Gastroesophageal sphincter (tissue), 4 donors: ENCODE data around the gene SMG5. TPM values are rescaled to one million over a fixed set of nuclear protein-coding genes. Genes with fewer than 3 reads are reported as not detected.
"Not testable (repeated sequence)": the region's sequence is repeated elsewhere in the genome, so short reads cannot be mapped to it uniquely, and the experiment has no call there.

ENCODE experiments used
- ATAC-seq: fragments of 150-250 bp; one replicate; pipeline ENCODE4 v1.9.1; 2016; ENCODE audit warnings: mild to moderate bottlenecking, moderate library complexity
- H3K27ac ChIP-seq, 4 donors: fragments of 200-600 bp; sonication (generic) in 3 of 4; 1 replicate in 3 of 4; 2 replicates in 1 of 4; pipeline ENCODE4 v1.5.1; 2016 to 2019
- H3K27me3 ChIP-seq: fragments of 200-600 bp; sonication (generic); one replicate; pipeline ENCODE4 v1.5.1; 2019
- H3K36me3 ChIP-seq, 2 donors: fragments of 200-600 bp; sonication (generic); one replicate each; pipeline ENCODE4 v1.5.1; 2019; ENCODE audit warnings: control low read depth in 1 of 2
- H3K4me1 ChIP-seq, 3 donors: fragments of 200-600 bp; sonication (generic); 1 replicate in 2 of 3; 2 replicates in 1 of 3; pipeline ENCODE4 v1.5.1; 2016 to 2019; ENCODE audit warnings: control low read depth in 2 of 3
- H3K4me3 ChIP-seq, 2 donors: fragments of 200-600 bp; sonication (generic); one replicate each; pipeline ENCODE4 v1.5.1; 2019; ENCODE audit warnings: mild to moderate bottlenecking in 1 of 2, moderate library complexity in 1 of 2
- H3K9me3 ChIP-seq, 3 donors: fragments of 200-600 bp; sonication (generic); one replicate each; pipeline ENCODE4 v1.5.1; 2017 to 2019; ENCODE audit warnings: control low read depth in 2 of 3
- EP300 ChIP-seq: sonication (generic); formaldehyde crosslinking; IDR thresholded peaks from one replicate; pipeline ENCODE4 v1.6.1; 2017; ENCODE audit warnings: antibody characterized with exemption, mild to moderate bottlenecking
- POLR2A ChIP-seq, 2 donors: fragments of 450-650 bp; IDR thresholded peaks; one replicate each; pipeline ENCODE4 v1.6.1; 2017; ENCODE audit warnings: antibody characterized with exemption in 2 of 2, mild to moderate bottlenecking in 2 of 2, moderate library complexity in 1 of 2
- POLR2AphosphoS5 ChIP-seq: sonication (generic); formaldehyde crosslinking; IDR thresholded peaks from one replicate; pipeline ENCODE4 v1.6.1; 2017; ENCODE audit warnings: antibody characterized with exemption
- WGBS, 2 donors: methylation state at CpG; one replicate each; pipeline ENCODE4 v1.1.5; 2018; ENCODE audit warnings: low coverage in 1 of 2; 5-methylcytosine and 5-hydroxymethylcytosine counted together
- total RNA-seq, 4 donors: library from RNA; depleted of rRNA; stranded (reverse); fragments of >200 nt; gene quantifications; one replicate each; pipeline ENCODE4 v1.1.0, GENCODE V29; 2016
- TF ChIP-seq, protein P1 (sequence below), 4 experiments: fragments of 200-600 bp in 2 of 4; fragments of 450-650 bp in 2 of 4; sonication (generic) in 1 of 4; IDR thresholded peaks; one replicate each; pipeline ENCODE4 v1.5.1; 2017 to 2019; ENCODE audit warnings: antibody characterized with exemption in 4 of 4, mild to moderate bottlenecking in 2 of 4, moderate library complexity in 2 of 4

The SMG5 gene, protein sequence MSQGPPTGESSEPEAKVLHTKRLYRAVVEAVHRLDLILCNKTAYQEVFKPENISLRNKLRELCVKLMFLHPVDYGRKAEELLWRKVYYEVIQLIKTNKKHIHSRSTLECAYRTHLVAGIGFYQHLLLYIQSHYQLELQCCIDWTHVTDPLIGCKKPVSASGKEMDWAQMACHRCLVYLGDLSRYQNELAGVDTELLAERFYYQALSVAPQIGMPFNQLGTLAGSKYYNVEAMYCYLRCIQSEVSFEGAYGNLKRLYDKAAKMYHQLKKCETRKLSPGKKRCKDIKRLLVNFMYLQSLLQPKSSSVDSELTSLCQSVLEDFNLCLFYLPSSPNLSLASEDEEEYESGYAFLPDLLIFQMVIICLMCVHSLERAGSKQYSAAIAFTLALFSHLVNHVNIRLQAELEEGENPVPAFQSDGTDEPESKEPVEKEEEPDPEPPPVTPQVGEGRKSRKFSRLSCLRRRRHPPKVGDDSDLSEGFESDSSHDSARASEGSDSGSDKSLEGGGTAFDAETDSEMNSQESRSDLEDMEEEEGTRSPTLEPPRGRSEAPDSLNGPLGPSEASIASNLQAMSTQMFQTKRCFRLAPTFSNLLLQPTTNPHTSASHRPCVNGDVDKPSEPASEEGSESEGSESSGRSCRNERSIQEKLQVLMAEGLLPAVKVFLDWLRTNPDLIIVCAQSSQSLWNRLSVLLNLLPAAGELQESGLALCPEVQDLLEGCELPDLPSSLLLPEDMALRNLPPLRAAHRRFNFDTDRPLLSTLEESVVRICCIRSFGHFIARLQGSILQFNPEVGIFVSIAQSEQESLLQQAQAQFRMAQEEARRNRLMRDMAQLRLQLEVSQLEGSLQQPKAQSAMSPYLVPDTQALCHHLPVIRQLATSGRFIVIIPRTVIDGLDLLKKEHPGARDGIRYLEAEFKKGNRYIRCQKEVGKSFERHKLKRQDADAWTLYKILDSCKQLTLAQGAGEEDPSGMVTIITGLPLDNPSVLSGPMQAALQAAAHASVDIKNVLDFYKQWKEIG
- total RNA-seq = 100 to 1,000 TPM in 1 of 4 donors, 10 to 100 TPM in 3; 60.2 to 106 (median 69.1) TPM

DNA sequence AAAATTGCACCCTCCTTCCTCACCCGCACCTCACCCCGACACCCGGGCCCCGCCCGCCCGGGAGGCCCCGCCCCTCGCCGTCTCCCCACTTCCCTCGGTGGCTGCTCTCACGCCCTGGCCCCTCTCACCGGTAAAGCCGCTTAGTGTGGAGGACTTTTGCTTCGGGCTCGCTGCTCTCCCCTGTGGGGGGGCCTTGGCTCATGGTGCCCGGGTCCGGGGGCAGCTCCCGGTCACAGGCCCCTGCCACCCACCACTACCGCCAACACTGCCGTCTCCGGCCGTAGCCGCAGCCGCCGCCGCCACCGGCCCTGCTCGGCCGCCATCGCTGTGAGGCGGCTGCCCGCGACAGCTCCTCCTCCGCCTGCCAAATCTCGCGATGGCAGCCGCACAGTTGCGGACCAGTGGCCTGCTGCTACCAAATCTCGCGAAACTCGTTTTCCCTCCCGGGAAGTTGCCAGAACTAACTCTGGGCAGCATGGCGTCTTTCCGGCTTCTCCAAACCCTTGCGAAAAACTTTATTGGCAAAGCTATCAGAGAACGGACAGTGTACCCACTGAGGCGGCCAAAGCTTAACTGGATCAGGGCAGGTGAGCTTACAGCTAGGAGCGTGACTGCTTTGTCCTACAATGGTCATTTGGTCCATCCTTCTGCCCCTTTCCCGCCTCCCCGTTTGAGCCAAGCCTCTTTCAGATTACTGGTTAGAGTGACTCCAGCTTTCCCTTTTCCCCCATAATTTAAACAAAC lies at the start of gene SMG5:
Gene SMG5, minus strand, starts transcription at position 347 of the 744 bp plus-strand sequence. Its CDS starts 145 bp downstream, at position 202.
- no peaks in the 10 kb centered on the region for H3K27me3 ChIP-seq
- H3K9me3 ChIP-seq = no peaks in the 10 kb centered on the region
- peak; percentile 97 for ATAC-seq
- H3K36me3 ChIP-seq = peaks cover 0 to 38% of the 10 kb centered on the region in 2 donors
- peak within 1 kb of the TSS; percentile 57 to 91 (median 91) for H3K27ac ChIP-seq
- H3K4me1 ChIP-seq = peaks cover 4 to 44% (median 17%) of the 10 kb centered on the region in 3 donors
- 0 to 2% methylated on average over 5 to 12 of the region's 50 CpGs for WGBS, 2 donors
- TF ChIP-seq POLR2AphosphoS5 (peak; percentile 79), EP300 (no peak), POLR2A (IDR thresholded peaks at IDR 0.05) (peak; percentile 90 to 94)
- TF ChIP-seq, protein P1, sequence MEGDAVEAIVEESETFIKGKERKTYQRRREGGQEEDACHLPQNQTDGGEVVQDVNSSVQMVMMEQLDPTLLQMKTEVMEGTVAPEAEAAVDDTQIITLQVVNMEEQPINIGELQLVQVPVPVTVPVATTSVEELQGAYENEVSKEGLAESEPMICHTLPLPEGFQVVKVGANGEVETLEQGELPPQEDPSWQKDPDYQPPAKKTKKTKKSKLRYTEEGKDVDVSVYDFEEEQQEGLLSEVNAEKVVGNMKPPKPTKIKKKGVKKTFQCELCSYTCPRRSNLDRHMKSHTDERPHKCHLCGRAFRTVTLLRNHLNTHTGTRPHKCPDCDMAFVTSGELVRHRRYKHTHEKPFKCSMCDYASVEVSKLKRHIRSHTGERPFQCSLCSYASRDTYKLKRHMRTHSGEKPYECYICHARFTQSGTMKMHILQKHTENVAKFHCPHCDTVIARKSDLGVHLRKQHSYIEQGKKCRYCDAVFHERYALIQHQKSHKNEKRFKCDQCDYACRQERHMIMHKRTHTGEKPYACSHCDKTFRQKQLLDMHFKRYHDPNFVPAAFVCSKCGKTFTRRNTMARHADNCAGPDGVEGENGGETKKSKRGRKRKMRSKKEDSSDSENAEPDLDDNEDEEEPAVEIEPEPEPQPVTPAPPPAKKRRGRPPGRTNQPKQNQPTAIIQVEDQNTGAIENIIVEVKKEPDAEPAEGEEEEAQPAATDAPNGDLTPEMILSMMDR (IDR thresholded peaks at IDR 0.05) = peak in 1 of 4 experiments; percentile 9
- peak within 1 kb of the TSS; percentile 82 to 95 for H3K4me3 ChIP-seq

DNA sequence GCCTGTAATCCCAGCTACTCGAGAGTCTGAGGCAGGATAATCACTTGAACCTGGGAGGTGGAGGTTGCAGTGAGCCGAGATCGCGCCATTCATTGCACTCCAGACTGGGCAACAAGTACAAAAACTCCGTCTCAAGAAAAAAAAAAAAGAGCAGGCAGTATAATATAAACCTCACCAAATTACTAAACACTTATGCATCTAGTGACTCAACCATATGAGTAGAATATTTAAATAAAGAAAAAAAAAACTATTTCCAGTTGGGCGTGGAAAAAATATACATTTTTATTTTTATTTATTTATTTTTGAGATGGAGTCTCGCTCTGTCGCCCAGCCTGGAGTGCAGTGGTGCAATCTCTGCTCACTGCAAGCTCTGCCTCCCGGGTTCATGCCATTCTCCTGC lies 40.6 kb upstream of the SMG5 start:
- not testable (repeated sequence) for ATAC-seq, H3K4me3 ChIP-seq, H3K27me3 ChIP-seq, H3K27ac ChIP-seq, H3K4me1 ChIP-seq, H3K9me3 ChIP-seq
- peaks cover 11 to 91% of the 10 kb centered on the region in 2 donors for H3K36me3 ChIP-seq
- WGBS, 2 donors = 86 to 87% methylated on average over 9 of the region's 9 CpGs

DNA sequence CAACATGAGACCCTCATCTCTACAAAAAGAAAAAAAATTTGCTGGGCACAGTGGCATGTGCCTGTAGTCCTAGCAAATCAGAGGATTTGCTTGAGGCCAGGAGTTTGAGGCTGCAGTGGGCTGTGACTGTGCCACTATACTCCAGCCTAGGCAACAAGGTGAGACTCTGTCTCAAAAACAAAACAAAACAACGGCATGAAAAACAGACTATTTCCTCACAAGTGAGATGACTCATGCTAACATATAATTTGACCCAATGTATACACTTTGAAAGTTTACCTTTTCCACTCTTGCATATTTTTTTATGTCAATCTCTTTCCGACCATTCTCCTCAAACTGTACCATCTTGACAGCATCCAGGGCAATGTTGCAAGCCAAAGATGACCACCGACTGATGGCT lies 37.9 kb upstream of the SMG5 start:
- peaks cover 20 to 100% of the 10 kb centered on the region in 2 donors for H3K36me3 ChIP-seq
- 65 to 68% methylated on average over 2 to 3 of the region's 3 CpGs for WGBS, 2 donors
- H3K4me3 ChIP-seq = no peak overlapping the region
- no peak overlapping the region for H3K27ac ChIP-seq
- H3K27me3 ChIP-seq = no peaks in the 10 kb centered on the region
- no peaks in the 10 kb centered on the region for H3K9me3 ChIP-seq
- TF ChIP-seq, protein P1 (IDR thresholded peaks at IDR 0.05) = no peak
- no peak for TF ChIP-seq EP300
- H3K4me1 ChIP-seq = no peaks in the 10 kb centered on the region
- ATAC-seq = no peak

DNA sequence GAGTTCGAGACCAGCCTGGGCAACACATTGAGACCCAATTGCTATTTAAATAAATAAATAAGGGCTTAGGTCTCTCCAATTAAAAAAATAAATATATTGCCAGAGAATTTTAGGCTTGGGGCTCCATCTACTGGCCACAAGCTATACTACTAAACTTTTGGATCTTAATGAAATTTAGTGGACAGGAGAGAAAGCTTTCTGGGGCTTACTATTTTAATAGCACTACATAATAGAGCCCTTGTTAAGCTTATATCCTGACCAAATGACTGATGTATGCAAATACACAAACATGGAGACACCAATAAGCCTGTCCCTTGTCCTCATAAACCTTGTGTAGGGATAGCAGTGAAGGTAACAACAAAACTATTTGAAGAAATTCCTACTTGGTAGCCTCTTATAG lies 37.0 kb upstream of the SMG5 start:
- 50% methylated on average over 1 of the region's 1 CpG; no CpG with 5 or more reads in 1 of the 2 donors for WGBS, 2 donors
- no peak for ATAC-seq
- Histone ChIP-seq H3K4me1 (no peaks in the 10 kb centered on the region), H3K9me3 (no peaks in the 10 kb centered on the region), H3K36me3 (peaks cover 20 to 100% of the 10 kb centered on the region in 2 donors), H3K27ac (no peak overlapping the region), H3K27me3 (no peaks in the 10 kb centered on the region), H3K4me3 (no peak overlapping the region)
- TF ChIP-seq POLR2AphosphoS5 = no peak
- TF ChIP-seq, protein P1 (IDR thresholded peaks at IDR 0.05) = peak; percentile 25 to 36 (median 30)

DNA sequence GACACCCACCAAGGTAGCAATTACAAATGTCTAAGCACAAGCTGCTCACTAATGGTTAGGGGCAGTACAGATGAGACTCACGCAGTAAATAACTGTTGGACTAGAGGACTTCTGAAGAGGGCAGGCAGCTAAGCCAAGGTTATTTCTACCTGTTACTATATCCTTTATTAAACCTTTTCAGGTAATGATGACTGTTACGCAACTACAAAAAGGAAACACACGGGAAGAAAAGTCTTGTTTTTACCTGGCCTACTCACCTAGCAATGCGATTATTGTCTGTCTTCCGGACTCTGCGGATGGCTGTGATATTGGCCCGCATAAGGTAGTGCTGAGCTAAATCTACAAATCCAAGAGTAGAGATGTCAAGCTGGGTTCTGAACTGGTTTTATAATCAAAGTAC lies 34.3 kb upstream of the SMG5 start:
- H3K4me3 ChIP-seq = no peak overlapping the region
- no peaks in the 10 kb centered on the region for H3K4me1 ChIP-seq
- ATAC-seq = no peak
- 83 to 93% methylated on average over 1 to 7 of the region's 7 CpGs for WGBS, 2 donors
- no peaks in the 10 kb centered on the region for H3K27me3 ChIP-seq
- no peak for TF ChIP-seq EP300
- TF ChIP-seq POLR2A (IDR thresholded peaks at IDR 0.05) = no peak
- TF ChIP-seq POLR2AphosphoS5 = no peak
- TF ChIP-seq, protein P1 (IDR thresholded peaks at IDR 0.05) = no peak
- peaks cover 20 to 100% of the 10 kb centered on the region in 2 donors for H3K36me3 ChIP-seq
- H3K27ac ChIP-seq = no peak overlapping the region
- no peaks in the 10 kb centered on the region for H3K9me3 ChIP-seq
